Measurements from ENCODE around the gene SLC6A9. TPM values are rescaled to one million over a fixed set of nuclear protein-coding genes. Genes with fewer than 3 reads are reported as not detected.

The SLC6A9 gene
- total RNA-seq: 1 to 10 TPM; 3.5 to 4.5 TPM

DNA sequence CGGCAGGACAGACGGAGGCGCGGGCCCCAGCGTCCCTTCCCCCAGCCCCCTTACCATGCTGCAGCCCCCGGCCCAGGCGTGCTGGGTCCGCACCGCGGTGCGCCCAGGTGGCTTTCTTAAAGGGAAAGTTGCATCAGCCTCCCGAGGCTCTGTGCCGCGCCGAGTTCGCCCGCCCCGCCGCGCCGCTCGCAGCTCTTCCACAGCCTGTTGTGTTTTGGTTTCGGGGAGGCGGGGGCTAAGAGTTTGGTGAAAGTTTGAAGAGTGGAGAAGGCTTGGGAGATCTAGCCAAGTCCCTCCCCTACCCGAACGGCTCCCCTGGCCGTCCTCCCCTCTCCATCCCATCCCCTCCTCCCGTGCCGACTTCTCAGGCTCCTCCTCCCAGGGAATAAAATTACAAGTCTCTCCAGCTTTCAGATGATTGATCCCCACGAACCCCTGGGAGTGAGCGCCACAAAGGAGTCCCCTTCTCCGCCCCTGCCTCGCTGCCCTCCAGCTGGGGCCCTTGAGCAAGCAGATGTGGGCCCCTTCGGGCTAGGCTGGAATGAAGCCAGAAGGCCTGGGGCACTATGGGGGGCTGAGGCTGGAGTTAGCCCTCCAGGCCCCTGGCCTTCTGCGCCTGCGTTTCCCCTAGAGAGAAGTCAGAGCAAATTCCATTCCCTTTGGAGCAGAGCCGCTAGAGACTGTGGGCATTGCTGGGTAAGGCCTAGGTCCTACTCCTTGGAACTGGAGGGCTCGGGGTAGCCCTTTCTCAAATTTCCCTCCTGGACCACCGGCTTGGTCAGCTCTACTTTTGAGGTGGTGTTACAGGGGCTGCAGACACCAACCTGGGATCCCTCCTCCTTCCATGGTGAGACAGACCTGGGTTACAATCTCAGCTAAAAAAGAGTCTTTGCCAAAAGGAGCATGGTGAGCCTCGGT is at the start of gene SLC6A9:
Gene SLC6A9 (minus strand): TSS at position 211 of the 918 bp plus-strand sequence. CDS start 7,185 bp downstream, outside the sequence.
- peak within 1 kb of the TSS; percentile 76 for H3K4me3 Mint-ChIP-seq
- ATAC-seq: no peak
- DNase-seq (ENCODE audit: low spot score): no peak
- H3K4me1 Mint-ChIP-seq (ENCODE audit: low read depth in 2 of 2): peaks cover 15% of the 10 kb centered on the region in 2 donors
- peak within 1 kb of the TSS in 1 of 2 donors; percentile 35 for H3K27ac Mint-ChIP-seq
- H3K27me3 Mint-ChIP-seq: no peaks in the 10 kb centered on the region
- no peaks in the 10 kb centered on the region for H3K36me3 Mint-ChIP-seq
- no peaks in the 10 kb centered on the region for H3K9me3 Mint-ChIP-seq

- Mint-ChIP-seq H3K4me1 (ENCODE audit: low read depth in 2 of 2) (no peaks in the 10 kb centered on the region), H3K27me3 (peaks cover 23 to 32% of the 10 kb centered on the region in 2 donors), H3K36me3 (no peaks in the 10 kb centered on the region), H3K9me3 (no peaks in the 10 kb centered on the region), H3K27ac (no peak overlapping the region), H3K4me3 (no peak overlapping the region)
- ATAC-seq (no peak), DNase-seq (ENCODE audit: low spot score) (no peak)
These were observed 48.3 kb upstream of the SLC6A9 start for GRCh38 chr1:44079566-44079965.

- Mint-ChIP-seq H3K4me3 (no peak overlapping the region), H3K27me3 (peaks cover 27 to 43% of the 10 kb centered on the region in 2 donors), H3K4me1 (ENCODE audit: low read depth in 2 of 2) (no peaks in the 10 kb centered on the region), H3K27ac (no peak overlapping the region), H3K9me3 (no peaks in the 10 kb centered on the region), H3K36me3 (no peaks in the 10 kb centered on the region)
- ATAC-seq (no peak), DNase-seq (ENCODE audit: low spot score) (no peak)
These were observed 46.8 kb upstream of the SLC6A9 start for GRCh38 chr1:44078104-44078503.

DNA sequence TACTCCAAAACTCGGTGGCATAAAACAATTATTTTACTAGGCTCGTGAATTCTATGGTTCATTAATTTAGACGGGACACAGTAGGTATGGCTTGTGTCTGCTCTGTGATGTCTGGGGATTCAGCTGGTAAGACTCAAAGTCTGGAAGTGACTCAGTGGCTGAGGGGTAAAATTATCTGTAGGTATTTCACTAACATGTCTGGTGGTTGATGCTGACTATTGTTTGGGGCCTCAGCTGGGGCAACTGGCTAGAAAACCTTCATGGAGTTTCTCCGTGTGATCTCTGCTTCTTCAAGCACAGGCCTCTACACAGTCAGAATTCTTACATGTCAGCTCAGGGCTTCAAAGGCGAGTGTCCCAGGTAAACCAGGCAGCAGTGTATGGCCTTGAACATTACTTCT is 46.2 kb upstream of the SLC6A9 start:
- Mint-ChIP-seq H3K36me3 (no peaks in the 10 kb centered on the region), H3K4me1 (ENCODE audit: low read depth in 2 of 2) (no peaks in the 10 kb centered on the region), H3K27me3 (peaks cover 31 to 47% of the 10 kb centered on the region in 2 donors), H3K27ac (no peak overlapping the region), H3K9me3 (no peaks in the 10 kb centered on the region), H3K4me3 (no peak overlapping the region)
- ATAC-seq: no peak
- DNase-seq (ENCODE audit: low spot score): no peak

DNA sequence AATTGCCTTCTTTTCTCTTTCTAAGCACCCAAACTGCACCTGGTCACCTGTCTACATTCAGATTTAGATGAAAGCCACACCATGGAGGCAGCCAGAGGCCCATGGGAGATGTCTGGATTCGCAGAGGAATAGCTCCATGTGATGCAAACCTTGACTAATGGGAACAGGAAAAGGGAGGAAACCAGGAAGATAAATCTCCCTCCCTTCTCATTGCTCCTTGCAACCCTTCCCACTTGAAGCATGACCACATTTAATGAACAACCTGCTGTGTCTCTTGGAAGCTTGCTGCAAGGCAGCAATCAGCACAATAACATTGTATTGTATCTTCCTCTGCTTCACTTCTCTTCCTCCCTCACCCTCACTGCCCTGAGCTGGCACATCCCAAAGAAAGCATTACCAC is 44.8 kb upstream of the SLC6A9 start:
- no peaks in the 10 kb centered on the region for H3K4me1 Mint-ChIP-seq (ENCODE audit: low read depth in 2 of 2)
- DNase-seq (ENCODE audit: low spot score) (no peak), ATAC-seq (no peak)
- H3K27me3 Mint-ChIP-seq: peaks cover 34 to 51% of the 10 kb centered on the region in 2 donors
- no peak overlapping the region for H3K27ac Mint-ChIP-seq
- H3K9me3 Mint-ChIP-seq: no peaks in the 10 kb centered on the region
- H3K4me3 Mint-ChIP-seq: no peak overlapping the region
- H3K36me3 Mint-ChIP-seq: no peaks in the 10 kb centered on the region

DNA sequence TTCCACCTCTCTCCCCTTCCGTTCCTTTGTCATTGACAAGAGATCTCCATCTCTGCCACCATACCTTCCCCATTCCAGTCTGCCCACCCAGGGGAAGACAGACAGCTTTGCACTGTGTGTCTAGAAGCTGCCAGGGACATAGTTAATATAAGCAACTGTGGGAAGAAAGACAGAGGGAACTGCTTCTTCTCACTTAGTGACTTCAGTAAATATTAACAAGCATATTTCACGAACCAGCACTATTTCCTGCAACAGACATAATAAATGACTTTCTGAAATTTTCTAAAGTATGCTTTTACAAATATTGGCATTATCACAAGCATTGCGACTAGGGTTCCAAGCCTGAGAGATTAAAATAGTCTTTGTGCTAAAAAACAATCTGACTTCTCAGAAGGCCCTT is 43.2 kb upstream of the SLC6A9 start:
- no peak for DNase-seq (ENCODE audit: low spot score)
- no peaks in the 10 kb centered on the region for H3K4me1 Mint-ChIP-seq (ENCODE audit: low read depth in 2 of 2)
- no peaks in the 10 kb centered on the region for H3K36me3 Mint-ChIP-seq
- H3K27ac Mint-ChIP-seq: no peak overlapping the region
- H3K9me3 Mint-ChIP-seq: no peaks in the 10 kb centered on the region
- no peak overlapping the region for H3K4me3 Mint-ChIP-seq
- ATAC-seq: peak in 1 of 2 donors; percentile 6
- peaks cover 34 to 66% of the 10 kb centered on the region in 2 donors for H3K27me3 Mint-ChIP-seq

DNA sequence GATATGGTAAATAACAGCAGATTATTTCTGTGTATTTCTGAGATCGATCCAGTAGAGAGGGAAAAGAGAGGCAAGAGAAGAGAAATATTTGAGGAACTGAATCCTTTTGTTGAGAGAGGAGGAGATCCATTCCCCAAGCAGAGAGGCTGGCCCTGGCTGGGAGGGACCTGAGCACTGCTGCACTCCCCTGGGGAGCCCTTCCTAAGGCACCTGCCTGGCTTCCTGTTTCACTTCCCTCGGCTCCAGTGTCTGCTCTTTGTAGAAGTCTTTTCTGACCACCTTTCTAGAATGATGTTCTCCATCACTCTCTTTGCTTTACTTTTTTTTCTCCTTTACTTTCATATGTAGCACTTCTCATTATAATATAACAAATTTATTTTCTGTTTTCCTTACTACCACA is 42.3 kb upstream of the SLC6A9 start:
- Mint-ChIP-seq H3K27me3 (peaks cover 31 to 63% of the 10 kb centered on the region in 2 donors), H3K4me3 (no peak overlapping the region), H3K36me3 (no peaks in the 10 kb centered on the region), H3K9me3 (no peaks in the 10 kb centered on the region), H3K4me1 (ENCODE audit: low read depth in 2 of 2) (no peaks in the 10 kb centered on the region), H3K27ac (no peak overlapping the region)
- no peak for ATAC-seq
- no peak for DNase-seq (ENCODE audit: low spot score)

DNA sequence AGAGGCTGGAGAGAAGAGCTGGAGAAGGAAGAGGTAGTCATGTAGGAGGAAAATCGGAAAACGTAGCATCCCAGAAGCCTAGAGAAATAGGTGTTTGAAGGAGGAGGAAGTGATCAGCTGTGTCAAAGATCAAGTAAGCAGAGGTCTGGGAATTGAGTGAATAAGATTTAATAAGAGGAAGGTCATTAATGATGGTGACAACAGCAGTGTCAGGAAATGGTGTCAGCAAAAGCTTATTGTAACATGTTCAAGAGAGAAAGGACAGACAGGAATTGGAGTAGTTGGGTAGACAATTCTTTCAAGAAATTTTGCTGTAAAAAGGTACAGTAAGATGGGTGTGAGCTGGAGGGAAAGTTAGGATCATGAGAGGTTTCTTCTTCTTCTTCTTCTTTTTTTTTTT is 41.6 kb upstream of the SLC6A9 start:
- peaks cover 31 to 62% of the 10 kb centered on the region in 2 donors for H3K27me3 Mint-ChIP-seq
- no peaks in the 10 kb centered on the region for H3K4me1 Mint-ChIP-seq (ENCODE audit: low read depth in 2 of 2)
- no peaks in the 10 kb centered on the region for H3K36me3 Mint-ChIP-seq
- H3K4me3 Mint-ChIP-seq: no peak overlapping the region
- ATAC-seq (no peak), DNase-seq (ENCODE audit: low spot score) (no peak)
- no peaks in the 10 kb centered on the region for H3K9me3 Mint-ChIP-seq
- no peak overlapping the region for H3K27ac Mint-ChIP-seq

DNA sequence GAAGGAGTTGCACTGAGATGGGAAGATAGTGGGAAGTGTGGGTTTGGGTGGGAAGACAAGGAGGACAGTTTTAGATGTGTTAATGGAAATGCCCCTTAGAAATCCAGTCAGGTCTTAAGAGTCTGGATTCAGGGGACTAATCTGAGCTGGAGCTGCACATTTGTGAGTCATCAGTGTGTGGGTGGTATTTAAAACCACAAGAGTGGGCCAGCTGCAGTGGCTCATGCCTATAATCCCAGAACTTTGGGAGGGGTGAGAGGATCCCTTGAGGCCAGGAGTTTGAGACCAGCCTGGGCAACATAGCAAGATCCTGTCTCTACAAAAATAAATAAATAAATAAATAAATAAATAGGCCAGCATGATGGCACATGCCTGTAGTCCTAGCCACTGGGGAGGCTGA is 40.9 kb upstream of the SLC6A9 start:
- no peak overlapping the region for H3K4me3 Mint-ChIP-seq
- H3K4me1 Mint-ChIP-seq (ENCODE audit: low read depth in 2 of 2): no peaks in the 10 kb centered on the region
- peaks cover 32 to 67% of the 10 kb centered on the region in 2 donors for H3K27me3 Mint-ChIP-seq
- ATAC-seq: no peak
- no peaks in the 10 kb centered on the region for H3K36me3 Mint-ChIP-seq
- H3K9me3 Mint-ChIP-seq: no peaks in the 10 kb centered on the region
- no peak overlapping the region for H3K27ac Mint-ChIP-seq
- DNase-seq (ENCODE audit: low spot score): no peak

- Mint-ChIP-seq H3K27me3 (peaks cover 33 to 70% of the 10 kb centered on the region in 2 donors), H3K9me3 (no peaks in the 10 kb centered on the region), H3K4me1 (ENCODE audit: low read depth in 2 of 2) (no peaks in the 10 kb centered on the region), H3K36me3 (no peaks in the 10 kb centered on the region), H3K27ac (no peak overlapping the region), H3K4me3 (no peak overlapping the region)
- no peak for DNase-seq (ENCODE audit: low spot score)
- ATAC-seq: no peak
These were observed 40.2 kb upstream of the SLC6A9 start for GRCh38 chr1:44071461-44071860.

DNA sequence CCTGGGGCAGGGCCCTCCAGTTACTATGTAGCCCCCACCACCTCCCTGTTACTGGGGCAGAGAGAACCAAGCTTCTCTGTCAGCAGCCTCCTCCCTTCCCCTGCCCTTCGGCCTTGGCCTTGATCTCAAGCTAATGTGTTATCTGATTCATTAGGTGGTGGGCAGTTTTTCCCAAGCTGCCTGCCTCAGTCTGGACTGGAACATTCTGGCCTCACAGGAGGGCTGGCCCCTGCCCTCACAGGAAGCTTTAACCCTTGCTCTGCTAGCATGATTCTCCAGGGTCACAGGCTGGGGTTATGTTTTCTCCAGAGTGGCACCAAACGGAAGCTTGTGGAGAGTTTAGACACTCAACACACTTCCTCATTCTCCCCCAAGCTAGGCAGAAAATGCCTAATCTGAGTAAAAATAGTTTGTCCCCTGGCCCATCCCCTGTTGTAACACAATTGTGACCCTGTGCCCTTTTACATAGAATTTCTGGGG is 37.2 kb upstream of the SLC6A9 start:
- Mint-ChIP-seq H3K27ac (no peak overlapping the region), H3K36me3 (no peaks in the 10 kb centered on the region)

DNA sequence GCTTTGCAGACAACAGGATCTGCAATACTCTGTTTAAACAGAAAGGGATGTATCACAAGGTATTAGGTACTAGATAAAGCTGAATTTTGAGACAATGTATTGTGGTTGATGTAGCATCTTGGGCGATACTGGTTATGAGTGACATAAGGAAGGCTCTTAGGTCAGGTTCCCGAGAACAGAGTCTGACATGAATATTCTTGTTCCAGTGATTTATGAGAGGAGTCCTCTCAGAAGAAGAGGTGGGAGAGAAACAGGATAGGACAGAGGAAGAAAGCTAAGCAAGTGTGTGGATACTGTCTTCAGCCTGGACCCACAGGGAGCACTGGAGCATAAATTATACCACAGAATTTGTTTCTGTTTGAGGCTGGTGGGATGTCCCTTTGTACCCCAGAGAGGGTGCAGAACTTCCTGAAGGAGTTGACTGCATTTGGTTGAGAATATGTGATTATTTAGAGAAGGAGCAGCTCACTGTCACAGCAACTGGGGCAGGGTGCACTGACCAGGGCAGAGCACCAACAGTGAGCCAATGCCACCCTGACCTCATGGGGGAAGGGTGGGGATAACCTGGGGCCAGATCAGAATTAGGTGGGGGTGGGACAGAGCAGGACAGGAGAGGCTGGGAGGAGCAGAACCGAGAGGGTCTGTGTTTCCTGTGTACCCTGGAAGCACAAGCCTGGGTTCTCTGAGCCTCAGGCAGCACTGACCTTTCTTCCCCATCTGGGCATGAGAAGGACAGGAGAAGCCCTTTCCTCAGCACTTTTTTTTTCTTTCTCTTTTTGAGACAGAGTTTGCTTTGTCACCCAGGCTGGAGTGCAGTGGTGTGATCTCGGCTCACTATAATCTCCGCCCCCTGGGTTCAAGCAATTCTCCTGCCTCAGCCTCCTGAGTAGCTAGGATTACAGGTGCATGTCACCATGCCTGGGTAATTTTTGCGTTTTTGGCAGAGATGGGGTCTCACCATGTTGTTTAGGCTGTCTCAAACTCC is 36.3 kb upstream of the SLC6A9 start:
- DNase-seq (ENCODE audit: low spot score) (no peak), ATAC-seq (peak; percentile 48 to 52)
- Mint-ChIP-seq H3K27ac (peak overlapping the region in 1 of 2 donors; percentile 2), H3K9me3 (no peaks in the 10 kb centered on the region), H3K4me1 (ENCODE audit: low read depth in 2 of 2) (no peaks in the 10 kb centered on the region), H3K36me3 (no peaks in the 10 kb centered on the region), H3K4me3 (no peak overlapping the region), H3K27me3 (peaks cover 23 to 56% of the 10 kb centered on the region in 2 donors)

More for the DNA sequence above, 37.2 kb upstream of the SLC6A9 start:
- Mint-ChIP-seq H3K9me3 (no peaks in the 10 kb centered on the region), H3K4me3 (no peak overlapping the region), H3K27me3 (peaks cover 28 to 60% of the 10 kb centered on the region in 2 donors), H3K4me1 (ENCODE audit: low read depth in 2 of 2) (no peaks in the 10 kb centered on the region)
- DNase-seq (ENCODE audit: low spot score): no peak
- no peak for ATAC-seq

DNA sequence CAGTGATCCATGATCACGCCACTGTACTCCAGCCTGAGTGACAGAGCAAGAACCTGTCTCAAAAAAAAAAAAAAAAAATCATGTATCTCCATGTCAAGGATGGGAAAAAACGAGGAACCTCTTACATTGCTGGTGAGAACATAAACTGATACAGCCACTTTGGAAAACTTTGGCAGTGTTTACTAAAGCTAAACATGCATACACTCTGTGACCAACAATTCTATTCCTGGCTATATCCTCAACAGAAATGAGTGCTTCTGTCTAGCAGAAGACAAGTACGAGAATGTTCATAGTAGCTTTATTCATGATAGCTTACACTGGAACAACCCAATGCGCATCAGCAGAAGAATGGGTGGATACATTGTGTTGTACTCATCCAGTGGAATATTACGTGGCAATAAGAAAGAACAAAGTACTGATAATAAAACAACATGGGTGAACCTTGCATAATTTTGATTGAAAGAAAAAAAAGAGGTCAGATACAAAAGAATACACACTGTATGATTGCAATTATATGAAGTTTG is 31.5 kb upstream of the SLC6A9 start:
- Mint-ChIP-seq H3K27ac (no peak overlapping the region), H3K9me3 (no peaks in the 10 kb centered on the region), H3K36me3 (no peaks in the 10 kb centered on the region), H3K4me3 (no peak overlapping the region), H3K4me1 (ENCODE audit: low read depth in 2 of 2) (no peaks in the 10 kb centered on the region), H3K27me3 (peaks cover 12 to 20% of the 10 kb centered on the region in 2 donors)
- ATAC-seq: no peak
- DNase-seq (ENCODE audit: low spot score): no peak

Data from natural killer cell treated with Interleukin-12 subunit alpha and Interleukin-12 subunit beta and Interleukin-15 and Interleukin-18, amount 100 ng/mL, for 72 hours (primary cell).